H1 (cell line): Measurements from ENCODE around the gene PLD6. TPM values are rescaled to one million over a fixed set of nuclear protein-coding genes. Genes with fewer than 3 reads are reported as not detected.

Experiments used
- ATF2 ChIP-seq: IDR thresholded peaks from 2 replicates; pipeline ENCODE4 v1.6.1; 2012; ENCODE audit warnings: low read length, inconsistent platforms
- BACH1 ChIP-seq: IDR thresholded peaks from 2 replicates; pipeline ENCODE4 v1.6.1; 2012; ENCODE audit warnings: low read length, improper control_type of control experiment
- CHD2 ChIP-seq: IDR thresholded peaks from 2 replicates; pipeline ENCODE4 v1.6.1; 2012; ENCODE audit warnings: low read length, improper control_type of control experiment
- CTBP2 ChIP-seq: IDR thresholded peaks from 2 replicates; pipeline ENCODE4 v1.7.0; 2011; ENCODE audit warnings: borderline replicate concordance, mild to moderate bottlenecking, moderate library complexity, mixed read lengths, low read length; ENCODE audit not compliant: insufficient read depth, insufficient read length
- E2F6 ChIP-seq: IDR thresholded peaks from 2 replicates; pipeline ENCODE4 v1.6.1; 2012; ENCODE audit warnings: inconsistent platforms
- POLR2AphosphoS5 ChIP-seq: IDR thresholded peaks from 2 replicates; pipeline ENCODE4 v1.6.1; 2011; ENCODE audit warnings: low read depth, low read length
- SP1 ChIP-seq: IDR thresholded peaks from 2 replicates; pipeline ENCODE4 v1.6.1; 2011; ENCODE audit warnings: low read depth, low read length
- TAF1 ChIP-seq: IDR thresholded peaks from 2 replicates; pipeline ENCODE4 v1.6.1; 2011; ENCODE audit warnings: mild to moderate bottlenecking, low read depth, low read length
- polyA plus RNA-seq, 7 experiments: library from polyadenylated mRNA; depleted of rRNA in 3 of 7; stranded (reverse) in 5 of 7; unstranded in 2 of 7; fragments of >200 nt in 5 of 7; fragments of 200-250 nt in 2 of 7; gene quantifications; 1 replicate in 5 of 7; 2 replicates in 1 of 7; 4 replicates in 1 of 7; pipeline versions ENCODE4 v1.2.1 to v1.2.3, GENCODE V29; 2011 to 2013; ENCODE audit warnings: missing spikeins in 2 of 7, mixed read lengths in 2 of 7
- total RNA-seq: library from RNA; stranded (reverse); fragmentation: NEBNext Ultra II Directional; extraction: Animal tissue kit (Norgen Biotek cat#: 25700); gene quantifications from 2 replicates; pipeline ENCODE4 v1.2.1, GENCODE V29; 2021
- TF ChIP-seq, protein P1 (sequence below): IDR thresholded peaks from 2 replicates; pipeline ENCODE4 v1.6.1; 2011; ENCODE audit warnings: low read length, improper control_type of control experiment

Gene PLD6
- total and polyA plus RNA-seq, 2 of the 8 experiments (the other 6 are each of a cell fraction or from before 2014, with no cell fraction given), result 0.20 to 0.22 TPM

GRCh38 chr17:17232303-17232621, 26.1 kb upstream of the PLD6 start (continued):
- TF ChIP-seq ATF2 (no peak), CTBP2 (no peak), SP1 (no peak), BACH1 (no peak), TAF1 (no peak), POLR2AphosphoS5 (no peak), E2F6 (no peak), CHD2 (no peak)
- TF ChIP-seq, protein P1, sequence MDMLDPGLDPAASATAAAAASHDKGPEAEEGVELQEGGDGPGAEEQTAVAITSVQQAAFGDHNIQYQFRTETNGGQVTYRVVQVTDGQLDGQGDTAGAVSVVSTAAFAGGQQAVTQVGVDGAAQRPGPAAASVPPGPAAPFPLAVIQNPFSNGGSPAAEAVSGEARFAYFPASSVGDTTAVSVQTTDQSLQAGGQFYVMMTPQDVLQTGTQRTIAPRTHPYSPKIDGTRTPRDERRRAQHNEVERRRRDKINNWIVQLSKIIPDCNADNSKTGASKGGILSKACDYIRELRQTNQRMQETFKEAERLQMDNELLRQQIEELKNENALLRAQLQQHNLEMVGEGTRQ, result no peak
